NCI-H1417 treated with DMSO at 0.1 percent for 48 hours (cell line): ENCODE measurements around the gene TMEM223.
"Not testable (repeated sequence)": the region's sequence is repeated elsewhere in the genome, so short reads cannot be mapped to it uniquely, and the experiment has no call there.

ENCODE experiments used
- DNase-seq: peaks from one replicate; lab custom pipeline; 2025; lab: John Stamatoyannopoulos, UW

Gene TMEM223

GRCh38 chr11:62752994-62753735 lies 38.6 kb downstream of the TMEM223 start:
- DNase-seq = no peak

GRCh38 chr11:62752177-62752785 lies 39.5 kb downstream of the TMEM223 start:
- DNase-seq = no peak

- DNase-seq = not testable (repeated sequence)
These were observed 41.9 kb downstream of the TMEM223 start for GRCh38 chr11:62749931-62750330.

- no peak for DNase-seq
These were observed 44.2 kb downstream of the TMEM223 start for GRCh38 chr11:62747475-62748160.
